ENCODE data around the gene IP6K1.

DNA sequence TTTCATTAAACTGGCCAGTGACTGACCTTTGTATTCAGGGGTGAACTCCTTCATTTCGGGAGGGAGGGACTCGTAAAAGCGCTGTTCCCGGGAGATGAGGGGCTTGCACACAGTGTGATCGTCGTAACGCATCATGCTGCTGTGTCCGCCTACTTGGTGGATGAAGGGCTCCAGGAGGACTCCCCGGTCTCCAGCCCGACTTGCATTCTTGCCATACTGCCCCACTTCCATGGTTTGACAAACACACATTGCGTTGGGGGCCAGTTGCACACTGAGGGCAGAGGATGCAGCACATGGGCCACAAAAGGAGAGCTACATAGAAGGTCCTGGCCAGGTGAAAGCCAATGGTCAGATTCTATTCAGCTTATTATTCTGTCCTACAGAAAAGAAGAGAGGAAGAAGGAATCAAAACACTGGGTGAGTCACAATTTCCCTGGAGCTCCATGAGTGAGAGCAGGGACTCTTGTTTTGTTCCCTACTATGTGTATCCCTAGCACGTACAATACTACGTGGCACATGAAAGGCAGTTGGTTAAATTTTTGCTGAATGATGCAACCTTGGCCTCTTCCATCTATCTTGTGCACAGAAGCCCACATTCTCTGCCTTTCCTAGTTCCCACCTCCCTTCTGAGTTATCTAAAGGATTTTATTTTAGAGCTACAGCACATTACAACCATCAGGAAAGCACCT lies 38.4 kb downstream of the IP6K1 start:
- TF ChIP-seq, protein P1, sequence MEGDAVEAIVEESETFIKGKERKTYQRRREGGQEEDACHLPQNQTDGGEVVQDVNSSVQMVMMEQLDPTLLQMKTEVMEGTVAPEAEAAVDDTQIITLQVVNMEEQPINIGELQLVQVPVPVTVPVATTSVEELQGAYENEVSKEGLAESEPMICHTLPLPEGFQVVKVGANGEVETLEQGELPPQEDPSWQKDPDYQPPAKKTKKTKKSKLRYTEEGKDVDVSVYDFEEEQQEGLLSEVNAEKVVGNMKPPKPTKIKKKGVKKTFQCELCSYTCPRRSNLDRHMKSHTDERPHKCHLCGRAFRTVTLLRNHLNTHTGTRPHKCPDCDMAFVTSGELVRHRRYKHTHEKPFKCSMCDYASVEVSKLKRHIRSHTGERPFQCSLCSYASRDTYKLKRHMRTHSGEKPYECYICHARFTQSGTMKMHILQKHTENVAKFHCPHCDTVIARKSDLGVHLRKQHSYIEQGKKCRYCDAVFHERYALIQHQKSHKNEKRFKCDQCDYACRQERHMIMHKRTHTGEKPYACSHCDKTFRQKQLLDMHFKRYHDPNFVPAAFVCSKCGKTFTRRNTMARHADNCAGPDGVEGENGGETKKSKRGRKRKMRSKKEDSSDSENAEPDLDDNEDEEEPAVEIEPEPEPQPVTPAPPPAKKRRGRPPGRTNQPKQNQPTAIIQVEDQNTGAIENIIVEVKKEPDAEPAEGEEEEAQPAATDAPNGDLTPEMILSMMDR (IDR thresholded peaks at IDR 0.05; ENCODE audit: low read length), result no peak
- no peak for TF ChIP-seq EZH2 (IDR thresholded peaks at IDR 0.05; ENCODE audit: borderline replicate concordance, low read length)

Data from OCI-LY1 (cell line).